Stimulated activated CD8-positive, alpha-beta memory T cell treated with anti-CD3 and anti-CD28 coated beads, Interleukin-4, amount 100 ng/mL, for 1 hour (primary cell): ENCODE data around the gene KPNB1.

ENCODE experiments used
- DNase-seq, 2 donors: peaks; one replicate each; pipeline ENCODE4 v3.0.0-alpha.2; 2020; ENCODE audit warnings: low read depth in 2 of 2, low spot score in 1 of 2

Gene KPNB1

DNA sequence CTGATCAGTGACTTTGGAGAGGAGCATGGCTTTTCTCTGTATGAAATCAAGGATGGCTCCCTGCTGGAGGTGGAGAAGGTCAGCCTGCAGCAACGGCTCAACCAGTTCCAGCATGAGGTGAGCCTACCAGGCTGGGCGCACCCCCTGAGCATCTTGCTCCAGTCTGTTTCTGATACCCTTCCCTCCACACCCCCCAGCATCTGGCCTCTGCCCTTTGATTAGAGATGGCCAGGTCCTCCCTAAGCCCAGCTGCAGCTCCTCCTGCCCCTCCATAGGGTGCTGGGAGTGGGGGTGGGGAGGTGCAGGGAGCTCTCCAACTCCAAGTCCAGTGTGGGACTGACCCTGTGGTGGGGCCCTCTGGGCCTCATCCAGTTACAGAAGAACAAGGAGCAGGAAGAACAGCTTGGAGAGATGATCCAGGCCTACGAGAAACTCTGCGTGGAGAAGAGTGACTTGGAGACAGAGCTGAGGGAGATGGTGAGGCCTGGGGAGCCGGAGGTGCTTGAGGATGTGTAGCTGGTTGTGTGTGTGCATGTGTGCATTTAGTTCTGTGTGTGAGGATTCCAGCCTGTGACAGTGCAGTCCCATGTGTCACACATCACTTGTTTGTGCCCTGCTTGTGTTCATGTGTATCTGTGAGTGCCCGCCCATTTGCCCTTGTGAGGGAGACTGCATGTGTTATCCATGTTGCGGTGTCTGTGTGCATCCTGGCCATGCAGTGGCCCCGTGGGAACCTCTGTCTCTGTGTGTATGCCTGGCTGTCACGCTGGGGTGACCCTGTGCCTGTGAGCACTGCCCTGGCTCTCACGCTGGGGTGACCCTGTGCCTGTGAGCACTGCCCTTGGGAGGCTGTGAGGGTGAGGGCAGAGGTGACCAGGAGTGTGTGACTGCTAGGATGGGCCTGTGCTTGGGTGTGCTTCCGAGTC, 47.3 kb downstream of the KPNB1 start:
- DNase-seq, result no peak

DNA sequence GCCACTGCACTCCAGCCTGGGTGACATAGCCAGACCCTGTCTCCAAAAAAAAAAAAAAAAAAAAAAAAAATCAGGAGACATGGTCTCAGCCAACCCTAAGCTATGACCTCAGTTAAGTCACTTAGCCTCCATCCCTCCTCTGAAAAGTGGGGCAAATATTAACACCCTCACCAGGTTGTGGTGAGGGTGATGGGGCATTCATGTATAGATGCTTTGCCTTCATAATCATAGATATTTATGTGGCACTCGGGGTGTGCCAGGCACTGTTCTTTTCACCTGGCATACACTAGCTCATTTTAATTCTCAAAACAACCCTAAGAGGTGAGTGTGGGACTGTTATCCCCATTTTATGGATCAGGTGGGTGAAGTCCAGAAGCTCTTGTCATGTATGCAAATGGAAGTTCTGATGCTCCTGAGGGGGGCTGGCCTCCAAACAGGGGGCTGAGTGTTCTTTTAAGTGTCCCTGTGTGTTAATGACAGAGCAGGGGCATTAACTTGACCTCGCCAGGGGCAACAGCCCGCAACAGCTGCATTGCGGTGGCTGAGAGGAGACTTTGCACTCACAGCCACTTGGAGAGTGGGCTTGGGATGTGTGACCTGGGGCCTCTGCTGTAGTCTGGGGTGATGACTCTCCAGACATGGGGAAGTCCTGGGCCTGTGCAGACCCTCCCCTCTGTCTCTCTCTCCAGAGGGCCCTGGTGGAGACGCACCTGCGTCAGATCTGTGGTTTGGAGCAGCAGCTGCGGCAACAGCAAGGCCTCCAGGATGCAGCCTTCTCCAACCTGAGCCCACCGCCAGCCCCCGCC, 48.4 kb downstream of the KPNB1 start:
- no peak for DNase-seq

DNA sequence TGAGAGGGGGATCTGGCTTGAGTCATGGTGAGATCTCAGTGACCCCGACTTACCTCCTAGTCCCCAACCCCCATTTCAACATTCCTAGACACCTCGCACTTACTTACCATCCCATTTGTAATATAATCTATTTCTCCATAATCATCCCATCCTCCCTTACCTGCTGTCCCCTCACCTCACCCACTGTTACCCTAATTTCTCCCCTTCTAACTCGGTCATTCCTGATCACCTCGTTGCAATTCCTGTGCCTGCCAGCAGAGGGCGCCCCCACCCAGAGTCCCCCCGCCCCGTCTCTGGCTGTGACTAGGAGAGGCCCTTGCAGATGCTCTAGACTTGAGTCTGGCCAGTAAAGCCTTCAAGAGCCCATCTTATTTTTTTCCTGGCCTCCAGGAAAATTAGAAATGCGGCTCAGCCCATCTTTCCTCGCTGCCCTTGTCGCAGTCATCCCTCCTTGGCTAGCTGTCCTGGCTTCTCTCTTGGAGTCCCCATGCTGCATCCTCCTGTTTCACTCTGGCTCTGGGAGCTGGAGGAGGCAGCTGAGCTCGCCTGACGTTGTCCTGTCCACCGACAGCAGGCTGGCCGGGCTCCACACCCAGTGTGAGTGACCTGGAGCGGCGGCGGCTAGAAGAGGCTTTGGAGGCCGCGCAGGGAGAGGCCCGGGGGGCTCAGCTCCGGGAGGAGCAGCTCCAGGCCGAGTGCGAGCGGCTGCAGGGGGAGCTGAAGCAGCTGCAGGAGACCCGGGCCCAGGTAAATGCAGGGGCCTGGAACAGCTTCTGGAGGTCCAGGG, 49.2 kb downstream of the KPNB1 start:
- DNase-seq, result peak; percentile 67 to 70

DNA sequence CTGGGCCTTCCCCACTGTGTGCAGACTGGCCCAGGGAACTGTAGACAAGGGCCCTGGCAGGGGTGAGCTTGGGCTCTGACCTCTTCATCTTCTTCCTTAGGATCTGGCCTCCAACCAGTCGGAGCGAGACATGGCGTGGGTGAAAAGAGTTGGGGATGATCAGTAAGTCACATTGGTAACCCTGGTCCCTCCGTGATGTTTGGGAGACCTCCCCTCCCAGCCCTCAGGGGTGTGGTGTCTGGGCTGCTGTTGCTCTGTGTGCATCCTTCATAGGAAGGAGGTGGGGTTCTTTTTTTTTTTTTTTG, 49.8 kb downstream of the KPNB1 start:
- DNase-seq, result no peak

DNA sequence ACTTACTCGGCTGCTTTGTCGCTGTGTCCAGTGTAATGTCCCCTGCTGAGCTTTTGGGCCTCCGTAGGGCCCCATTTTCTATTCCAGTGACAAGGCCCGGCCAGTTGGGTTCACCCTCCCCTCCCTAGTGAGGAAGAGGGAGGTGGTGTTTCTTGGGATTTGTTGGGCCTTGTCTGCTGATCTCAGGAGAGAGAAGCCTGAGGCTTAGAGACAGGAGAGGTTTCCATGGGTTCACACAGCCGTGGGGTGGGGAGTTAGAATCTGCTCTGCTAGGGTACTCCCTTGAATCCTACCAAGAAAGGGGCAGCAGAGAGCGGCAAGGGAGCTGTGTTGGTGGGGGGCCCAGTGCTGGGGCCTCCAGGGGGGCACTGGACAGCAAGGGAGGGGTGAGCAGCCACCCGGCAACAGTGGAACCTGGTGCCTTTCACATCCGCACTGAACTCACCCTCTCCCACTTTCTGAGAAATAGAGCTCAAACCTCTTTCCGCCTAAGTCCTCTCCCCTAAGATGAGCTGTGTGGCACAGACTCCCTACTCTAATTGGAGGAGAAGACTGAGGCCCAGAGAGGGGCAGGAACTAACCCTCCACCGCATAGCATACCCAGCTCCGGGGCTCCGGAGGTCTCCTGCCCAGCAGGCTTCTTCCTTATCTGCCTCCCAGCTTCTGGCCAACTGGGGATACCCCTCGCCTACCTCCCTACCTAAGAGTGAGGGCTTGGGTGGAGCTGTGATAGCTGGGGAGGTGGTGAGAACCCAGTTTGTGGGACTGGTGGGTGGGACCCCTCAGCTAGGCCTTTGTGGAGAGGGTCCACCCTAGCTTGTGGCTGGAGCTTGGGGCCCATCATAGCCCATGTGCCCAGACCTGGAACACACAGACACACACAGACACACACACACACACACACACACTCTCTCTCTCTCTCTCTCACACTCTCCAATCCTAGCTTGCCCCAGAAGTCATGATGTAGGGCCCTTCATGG, 51.0 kb downstream of the KPNB1 start:
- DNase-seq, result no peak

DNA sequence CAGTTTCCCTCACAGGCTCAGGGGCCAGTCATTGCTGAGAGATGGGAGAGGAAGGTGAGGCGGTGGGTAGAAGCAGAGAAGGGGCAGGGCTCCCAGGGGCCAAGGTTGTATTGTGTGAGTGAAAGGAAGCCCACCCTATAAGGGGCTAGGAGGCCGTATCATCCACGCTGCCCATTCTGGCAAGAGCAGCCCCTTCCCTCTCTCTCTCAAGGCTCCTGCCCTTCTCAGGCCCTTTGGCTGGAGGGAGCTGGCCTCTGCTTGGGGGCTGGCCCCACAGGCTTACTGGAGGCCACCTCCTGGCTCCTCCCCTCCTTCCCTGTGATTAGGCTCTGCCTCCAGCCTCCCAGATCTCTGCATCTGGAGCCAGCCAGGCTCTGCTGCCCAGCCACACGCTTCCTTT, 51.9 kb downstream of the KPNB1 start:
- DNase-seq, result no peak

DNA sequence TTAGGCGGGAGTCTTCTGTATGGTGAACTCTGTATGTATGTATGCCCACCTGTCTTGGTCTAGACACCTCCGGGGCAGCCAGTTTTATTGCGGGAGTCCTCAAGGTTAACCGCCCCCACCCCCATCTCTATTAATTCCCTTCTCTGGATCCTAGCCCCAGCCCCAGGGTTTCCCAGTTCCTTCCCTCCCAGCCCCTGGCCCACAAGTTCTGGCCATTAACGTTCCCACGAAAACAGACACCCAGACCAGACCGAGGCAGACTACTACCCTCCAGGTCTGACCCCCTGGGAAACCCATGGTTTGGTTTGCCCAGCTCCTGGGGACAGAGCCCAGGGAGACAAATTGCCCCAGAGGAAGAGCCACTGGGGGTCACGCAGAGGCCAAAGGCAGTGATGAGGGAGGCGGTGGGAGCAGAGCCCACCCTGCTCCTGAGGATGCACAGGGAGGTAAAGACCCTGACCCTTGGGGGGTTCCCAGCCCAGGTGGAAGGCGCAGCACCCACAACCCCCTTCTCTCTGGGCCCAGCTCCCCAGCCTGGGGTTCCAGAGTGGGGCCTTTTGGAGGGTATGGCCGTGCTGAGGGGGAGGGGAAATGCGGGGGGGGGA, 52.8 kb downstream of the KPNB1 start:
- no peak for DNase-seq

DNA sequence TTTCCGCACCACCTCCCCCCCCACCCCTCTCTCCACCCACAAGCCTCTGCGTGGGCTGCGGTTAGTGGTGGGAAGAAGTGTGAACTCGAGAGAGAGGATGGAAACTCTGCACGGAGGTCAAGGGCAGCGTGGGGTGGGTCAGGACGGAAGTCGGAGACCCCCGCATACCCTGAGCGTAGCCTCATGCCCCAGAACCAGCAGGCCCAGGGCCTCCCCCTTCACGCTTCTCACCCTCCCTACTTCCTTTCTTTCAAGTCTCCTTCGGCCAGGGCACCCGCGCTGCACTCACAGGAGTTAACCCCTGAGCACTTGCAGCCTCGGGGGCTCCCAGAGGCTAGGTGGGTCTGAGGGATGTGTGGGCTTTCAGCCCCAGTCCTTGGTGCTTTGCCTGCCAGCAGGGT, 53.5 kb downstream of the KPNB1 start:
- no peak for DNase-seq

DNA sequence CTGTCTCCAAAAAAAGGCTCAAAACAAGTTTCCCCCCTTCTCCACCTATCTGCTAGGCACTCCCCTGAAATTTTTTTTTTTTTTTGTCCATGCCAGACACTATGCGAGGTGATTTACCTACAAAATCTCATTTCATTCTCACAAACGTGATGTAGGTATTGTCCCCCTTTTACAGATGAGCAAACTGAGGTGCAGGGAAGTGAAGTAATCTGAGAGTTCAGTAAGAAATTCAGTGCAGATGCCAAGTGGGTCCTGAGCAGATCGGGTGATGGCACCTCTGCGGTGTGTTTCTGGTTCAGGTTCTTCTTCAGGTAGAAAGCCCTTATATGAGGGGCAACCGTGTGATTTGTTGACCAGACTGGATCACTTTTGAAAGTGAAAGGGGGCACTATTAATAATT, 54.0 kb downstream of the KPNB1 start:
- DNase-seq, result no peak

DNA sequence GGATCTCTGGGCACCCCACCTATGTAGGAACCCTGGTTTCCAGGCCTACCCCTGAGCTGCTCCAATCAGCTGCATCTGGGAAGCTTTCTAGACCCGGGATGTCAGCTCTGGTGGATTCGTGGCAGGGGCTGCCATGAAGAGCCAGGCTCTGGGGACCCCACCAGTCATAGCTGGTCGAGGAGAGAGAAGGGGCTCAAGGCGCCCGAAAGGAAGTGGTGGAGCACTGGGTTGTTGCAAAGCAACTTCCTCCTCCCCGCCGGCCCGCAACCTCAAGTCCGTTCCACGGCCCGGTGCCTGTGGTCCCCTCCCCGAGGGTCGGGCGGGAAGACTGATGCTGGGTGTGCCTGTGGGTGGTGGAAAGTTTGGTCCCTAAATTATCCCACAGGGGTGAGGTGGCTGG, 54.4 kb downstream of the KPNB1 start:
- DNase-seq, result no peak

DNA sequence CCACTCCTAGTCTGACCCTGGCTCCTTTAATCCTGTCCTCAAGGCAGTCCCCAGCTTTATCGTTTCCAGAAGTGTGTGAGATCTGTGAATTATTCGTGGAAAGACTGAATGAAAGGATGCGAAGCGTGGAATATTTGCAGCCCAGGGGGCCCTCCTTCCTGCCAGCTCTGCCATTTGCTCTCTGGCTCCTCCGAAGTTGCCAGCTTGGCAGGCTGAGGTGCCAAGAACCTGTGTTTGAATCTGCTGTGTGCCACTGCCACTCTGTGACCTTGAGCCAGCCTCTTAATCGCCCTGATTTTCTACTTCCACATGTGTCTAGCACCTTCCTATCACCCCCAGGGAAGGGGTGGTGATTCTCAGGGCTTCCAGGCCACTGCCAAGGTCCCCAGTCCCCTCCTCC, 55.0 kb downstream of the KPNB1 start:
- DNase-seq, result no peak

DNA sequence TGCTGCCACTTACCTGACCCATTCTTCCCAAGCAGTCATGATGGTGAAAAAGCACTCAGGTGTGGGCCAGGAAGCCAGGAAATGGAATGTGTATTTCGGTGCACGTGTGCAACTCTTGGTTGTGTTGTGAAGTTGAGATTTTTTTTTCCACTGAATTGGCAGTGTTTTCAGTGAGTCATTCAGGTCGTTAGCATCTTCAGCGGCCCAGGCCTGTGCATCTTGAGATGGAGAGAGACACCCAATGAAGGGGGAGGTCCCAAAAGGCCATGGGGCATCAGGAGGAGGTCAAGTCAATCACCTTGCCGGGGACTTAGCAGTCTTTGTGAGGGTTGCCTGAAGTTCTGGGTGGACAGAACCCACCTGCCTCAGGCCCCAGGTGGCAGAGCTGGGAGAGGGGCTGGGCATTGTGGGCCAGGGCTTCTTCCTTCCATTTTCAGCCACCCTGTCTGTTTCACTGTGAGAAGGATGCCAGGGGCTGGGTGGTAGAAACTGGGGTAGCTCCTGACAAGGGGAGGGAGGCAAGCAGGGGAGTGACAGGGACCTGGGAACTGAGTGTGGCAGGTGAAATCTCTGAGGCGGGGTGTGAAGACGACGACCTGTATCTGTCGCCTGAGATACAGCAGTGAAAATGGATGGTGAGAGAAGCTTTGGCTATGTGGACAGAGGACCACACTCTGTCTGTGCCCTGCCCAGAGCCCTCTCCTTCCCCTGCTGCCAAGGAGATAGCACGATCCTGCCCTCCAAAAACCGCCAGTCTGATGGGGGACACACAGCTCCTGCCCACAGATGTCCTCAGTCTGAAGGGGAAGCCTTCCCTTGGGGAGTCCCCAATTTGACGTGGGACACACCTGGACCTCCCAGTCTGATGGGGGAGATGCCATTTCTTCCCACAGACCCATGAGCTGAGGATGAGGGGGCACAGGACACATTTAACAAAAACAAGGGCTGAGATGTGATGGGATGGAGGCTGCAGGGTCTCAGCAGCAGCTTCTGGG, 56.1 kb downstream of the KPNB1 start:
- no peak for DNase-seq

DNA sequence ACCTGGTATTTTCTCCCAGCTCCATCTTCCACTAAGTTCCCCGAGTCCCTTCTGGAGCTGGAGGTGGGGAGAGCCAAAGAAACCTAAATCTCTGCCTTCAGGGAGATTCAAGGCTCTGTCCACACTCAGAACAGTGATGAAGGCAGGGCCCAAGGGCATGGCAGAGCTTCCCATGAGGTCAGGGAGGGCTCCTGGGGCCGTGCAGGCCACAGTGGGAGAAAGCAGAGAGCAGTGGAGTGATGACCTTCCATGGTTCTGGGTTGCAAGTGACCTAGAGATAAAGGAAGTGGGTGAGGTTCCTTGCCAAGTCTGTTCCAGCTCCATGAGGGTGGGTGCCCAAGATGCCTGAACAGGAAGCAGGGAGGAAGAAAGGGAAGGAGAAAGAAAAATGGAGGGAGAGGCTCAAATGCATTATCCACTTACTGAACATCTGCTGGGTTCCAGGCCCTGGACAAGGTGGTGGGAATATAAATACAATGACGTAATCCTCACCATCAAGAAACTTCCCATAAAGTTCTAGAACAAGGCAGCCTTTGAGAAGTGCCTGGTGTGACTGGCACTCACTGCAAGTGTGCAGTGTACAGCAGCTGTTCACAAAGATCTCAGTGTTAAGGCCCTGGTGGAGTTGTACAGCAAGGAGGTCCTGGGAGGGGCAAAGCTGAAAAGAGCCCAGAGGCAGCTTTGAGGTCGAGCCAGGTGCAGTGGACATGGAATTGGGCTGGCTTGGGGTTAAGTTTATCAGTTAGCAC, 57.5 kb downstream of the KPNB1 start:
- no peak for DNase-seq

DNA sequence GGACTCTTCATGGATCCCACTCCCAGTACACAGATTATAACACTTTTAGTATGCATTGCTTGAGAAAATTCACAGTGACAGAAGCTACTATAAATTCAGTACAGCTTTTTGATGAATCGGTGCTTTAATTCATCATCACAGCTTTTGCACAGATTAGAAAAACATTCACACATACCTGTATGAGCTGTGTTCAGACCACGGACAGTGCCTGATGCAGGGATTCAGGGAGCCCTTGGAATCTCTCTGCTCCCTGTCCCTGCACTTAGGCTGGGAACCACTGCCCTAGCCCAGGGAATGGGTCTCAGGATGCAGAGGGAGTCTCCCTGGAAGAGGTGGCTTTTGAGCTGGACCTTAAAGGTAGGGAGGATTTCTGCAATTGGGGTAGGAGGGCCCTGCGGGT, 58.2 kb downstream of the KPNB1 start:
- no peak for DNase-seq

DNA sequence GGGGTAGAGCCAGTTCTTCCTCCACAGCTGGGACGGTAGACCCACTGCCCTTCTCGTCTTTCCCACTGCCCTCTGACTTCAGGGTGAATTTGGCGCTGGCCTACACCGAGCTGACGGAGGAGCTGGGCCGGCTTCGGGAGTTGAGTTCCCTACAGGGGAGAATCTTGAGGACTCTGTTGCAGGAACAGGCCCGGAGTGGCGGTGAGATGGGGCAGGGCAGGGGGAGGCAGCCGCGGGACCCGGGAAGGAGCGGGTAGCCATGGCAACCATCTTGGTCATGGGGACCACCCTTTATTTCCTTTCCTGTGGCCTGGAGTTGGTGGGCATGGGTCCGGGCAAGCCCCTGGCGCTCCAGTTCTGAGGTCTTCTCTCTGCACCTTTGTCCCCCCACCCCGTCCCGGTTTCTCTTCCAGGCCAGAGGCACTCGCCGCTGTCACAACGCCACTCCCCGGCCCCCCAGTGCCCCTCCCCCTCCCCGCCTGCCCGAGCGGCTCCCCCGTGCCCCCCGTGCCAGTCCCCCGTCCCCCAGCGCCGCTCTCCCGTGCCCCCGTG, 58.7 kb downstream of the KPNB1 start:
- no peak for DNase-seq

DNA sequence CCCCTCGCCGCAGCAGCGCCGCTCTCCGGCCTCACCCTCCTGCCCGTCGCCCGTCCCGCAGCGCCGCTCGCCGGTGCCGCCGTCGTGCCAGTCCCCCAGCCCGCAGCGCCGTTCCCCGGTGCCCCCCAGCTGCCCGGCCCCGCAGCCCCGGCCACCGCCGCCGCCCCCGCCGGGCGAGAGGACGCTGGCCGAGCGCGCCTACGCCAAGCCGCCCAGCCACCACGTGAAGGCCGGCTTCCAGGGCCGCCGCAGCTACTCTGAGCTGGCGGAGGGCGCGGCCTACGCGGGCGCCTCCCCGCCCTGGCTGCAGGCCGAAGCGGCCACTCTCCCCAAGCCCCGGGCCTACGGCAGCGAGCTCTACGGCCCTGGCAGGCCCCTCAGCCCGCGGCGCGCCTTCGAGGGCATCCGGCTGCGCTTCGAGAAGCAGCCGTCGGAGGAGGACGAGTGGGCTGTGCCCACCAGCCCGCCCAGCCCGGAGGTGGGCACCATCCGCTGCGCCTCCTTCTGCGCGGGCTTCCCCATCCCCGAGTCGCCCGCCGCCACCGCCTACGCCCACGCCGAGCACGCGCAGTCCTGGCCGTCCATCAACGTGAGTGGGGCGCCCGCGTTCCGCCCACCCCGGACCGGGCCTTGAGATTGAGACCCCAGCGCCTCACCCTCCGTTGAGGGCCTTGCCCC, 59.3 kb downstream of the KPNB1 start:
- DNase-seq, result no peak

DNA sequence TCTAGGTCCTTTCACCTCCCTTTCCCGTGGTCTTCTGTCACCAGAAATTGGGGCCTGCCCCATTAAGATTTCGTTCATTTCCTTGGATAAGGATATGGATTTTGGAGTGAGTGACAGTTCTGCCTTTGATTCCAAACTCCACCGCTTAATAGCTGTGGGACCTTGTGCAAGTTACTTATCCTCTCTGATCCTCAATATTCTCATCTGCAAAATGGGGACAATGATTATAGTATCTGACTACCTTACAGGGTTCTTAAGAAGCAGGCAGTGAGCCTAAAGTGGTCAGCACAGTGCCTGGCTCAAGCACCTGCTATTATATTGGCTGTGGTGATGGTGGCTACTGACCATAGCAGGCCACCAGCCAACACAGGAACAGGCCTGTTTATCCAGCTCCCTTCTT, 59.9 kb downstream of the KPNB1 start:
- DNase-seq, result no peak
